ENCODE measurements around the gene CENPA.
"Not testable (repeated sequence)": the region's sequence is repeated elsewhere in the genome, so short reads cannot be mapped to it uniquely, and the experiment has no call there.

CENPA gene

DNA sequence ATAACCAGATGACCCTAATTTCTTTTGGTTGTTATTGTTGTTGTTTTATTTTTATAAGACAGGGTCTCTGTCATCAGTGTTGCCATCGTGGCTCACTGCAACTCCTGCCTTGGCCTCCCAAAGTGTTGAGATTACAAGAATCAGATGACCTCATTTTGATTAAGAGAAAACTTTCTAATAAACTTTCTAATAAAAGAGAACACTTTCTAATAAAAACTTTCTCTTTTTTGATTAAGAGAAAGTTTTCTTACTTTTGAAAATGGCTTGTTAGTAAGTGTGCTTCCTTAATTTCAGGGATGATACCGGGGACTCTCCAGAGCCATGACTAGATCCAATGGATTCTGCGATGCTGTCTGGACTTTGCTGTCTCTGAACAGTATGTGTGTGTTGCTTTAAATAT, 7.7 kb downstream of the CENPA start:
- Mint-ChIP-seq H3K36me3 (ENCODE audit: low read depth) (peaks cover 56% of the 10 kb centered on the region), H3K27me3 (ENCODE audit: low read depth) (no peaks in the 10 kb centered on the region), H3K4me1 (ENCODE audit: low read depth) (peaks cover 14% of the 10 kb centered on the region), H3K9me3 (peaks cover 6% of the 10 kb centered on the region), H3K27ac (no peak overlapping the region), H3K4me3 (no peak overlapping the region)

- H3K27ac Mint-ChIP-seq; H3K9me3 Mint-ChIP-seq; H3K4me1 Mint-ChIP-seq (ENCODE audit: low read depth); H3K4me3 Mint-ChIP-seq; H3K27me3 Mint-ChIP-seq (ENCODE audit: low read depth): not testable (repeated sequence)
- H3K36me3 Mint-ChIP-seq (ENCODE audit: low read depth): peaks cover 46% of the 10 kb centered on the region
These were observed 9.3 kb downstream of the CENPA start for GRCh38 chr2:26795135-26795534.

- no peaks in the 10 kb centered on the region for H3K9me3 Mint-ChIP-seq
- H3K4me3 Mint-ChIP-seq: no peak overlapping the region
- no peaks in the 10 kb centered on the region for H3K27me3 Mint-ChIP-seq (ENCODE audit: low read depth)
- peaks cover 23% of the 10 kb centered on the region for H3K36me3 Mint-ChIP-seq (ENCODE audit: low read depth)
- no peak overlapping the region for H3K27ac Mint-ChIP-seq
- H3K4me1 Mint-ChIP-seq (ENCODE audit: low read depth): no peaks in the 10 kb centered on the region
These were observed 15.5 kb downstream of the CENPA start for GRCh38 chr2:26801328-26801727.

- no peak overlapping the region for H3K27ac Mint-ChIP-seq
These were observed 15.9 kb downstream of the CENPA start for GRCh38 chr2:26801796-26802195.

DNA sequence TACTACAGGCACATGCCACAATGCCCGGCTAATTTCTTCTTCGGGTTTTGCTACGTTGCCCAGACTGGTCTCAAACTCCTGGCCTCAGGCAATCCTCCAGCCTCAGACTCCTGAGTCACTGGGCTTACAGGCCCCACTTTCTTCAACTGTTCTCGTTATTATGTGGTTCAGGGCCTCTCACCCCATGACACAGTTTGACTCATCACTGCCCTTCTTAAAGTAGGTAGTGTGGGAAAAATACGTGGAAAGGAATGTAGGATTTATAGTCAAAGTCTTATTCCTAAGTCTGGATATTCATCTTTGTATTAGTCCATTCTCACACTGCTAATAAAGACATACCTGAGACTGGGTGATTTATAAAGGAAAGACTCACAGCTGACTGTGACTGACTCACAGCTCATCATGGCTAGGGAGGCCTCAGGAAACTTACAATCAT, 19.4 kb downstream of the CENPA start:
- H3K27ac Mint-ChIP-seq: no peak overlapping the region
- H3K9me3 Mint-ChIP-seq: no peaks in the 10 kb centered on the region
- H3K4me1 Mint-ChIP-seq (ENCODE audit: low read depth): peaks cover 4% of the 10 kb centered on the region
- H3K4me3 Mint-ChIP-seq: no peak overlapping the region
- H3K36me3 Mint-ChIP-seq (ENCODE audit: low read depth): peaks cover 7% of the 10 kb centered on the region
- no peaks in the 10 kb centered on the region for H3K27me3 Mint-ChIP-seq (ENCODE audit: low read depth)

More at GRCh38 chr2:26801796-26802195, 15.9 kb downstream of the CENPA start:
- no peak overlapping the region for H3K4me3 Mint-ChIP-seq
- no peaks in the 10 kb centered on the region for H3K9me3 Mint-ChIP-seq
- H3K36me3 Mint-ChIP-seq (ENCODE audit: low read depth): peaks cover 23% of the 10 kb centered on the region
- no peaks in the 10 kb centered on the region for H3K27me3 Mint-ChIP-seq (ENCODE audit: low read depth)
- no peaks in the 10 kb centered on the region for H3K4me1 Mint-ChIP-seq (ENCODE audit: low read depth)

DNA sequence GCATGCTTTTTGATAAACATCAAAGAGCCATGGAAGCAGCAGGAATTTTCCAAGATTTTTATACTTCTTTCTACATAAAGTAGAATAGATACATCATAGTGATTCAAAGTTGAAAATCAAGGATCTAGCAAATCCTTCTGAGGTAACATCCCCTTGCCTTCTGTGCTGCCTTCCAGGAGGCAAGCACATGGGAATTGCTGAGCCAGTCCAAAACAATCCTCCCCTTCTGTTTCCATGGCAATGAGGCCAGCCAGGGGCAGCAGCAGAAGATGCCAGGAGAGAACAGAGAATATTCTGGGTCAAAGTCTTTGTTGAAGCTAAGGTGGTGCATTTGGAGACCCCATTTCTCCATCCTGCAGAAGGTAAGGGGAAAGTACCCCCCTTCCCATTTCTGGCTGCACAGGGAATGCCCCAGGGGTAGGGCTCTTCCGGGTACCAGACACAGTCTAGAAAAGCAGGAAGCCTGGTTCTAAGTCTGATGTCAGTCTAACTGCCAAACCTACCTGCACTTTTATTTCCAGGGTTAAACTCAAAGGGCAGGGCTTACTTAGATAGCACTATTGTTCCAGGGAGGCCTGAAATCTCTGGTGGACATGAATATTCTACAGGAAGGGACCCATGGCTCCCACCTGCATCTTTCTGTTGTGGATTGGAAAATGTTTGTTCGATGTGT, 22.1 kb downstream of the CENPA start:
- Mint-ChIP-seq H3K27ac (no peak overlapping the region), H3K4me3 (no peak overlapping the region), H3K27me3 (ENCODE audit: low read depth) (peaks cover 5% of the 10 kb centered on the region), H3K4me1 (ENCODE audit: low read depth) (peaks cover 5% of the 10 kb centered on the region), H3K9me3 (no peaks in the 10 kb centered on the region), H3K36me3 (ENCODE audit: low read depth) (no peaks in the 10 kb centered on the region)

- H3K9me3 Mint-ChIP-seq: no peaks in the 10 kb centered on the region
- peaks cover 5% of the 10 kb centered on the region for H3K27me3 Mint-ChIP-seq (ENCODE audit: low read depth)
- H3K4me1 Mint-ChIP-seq (ENCODE audit: low read depth): peaks cover 5% of the 10 kb centered on the region
- no peak overlapping the region for H3K27ac Mint-ChIP-seq
- H3K36me3 Mint-ChIP-seq (ENCODE audit: low read depth): no peaks in the 10 kb centered on the region
- no peak overlapping the region for H3K4me3 Mint-ChIP-seq
These were observed 23.4 kb downstream of the CENPA start for GRCh38 chr2:26809211-26809610.

DNA sequence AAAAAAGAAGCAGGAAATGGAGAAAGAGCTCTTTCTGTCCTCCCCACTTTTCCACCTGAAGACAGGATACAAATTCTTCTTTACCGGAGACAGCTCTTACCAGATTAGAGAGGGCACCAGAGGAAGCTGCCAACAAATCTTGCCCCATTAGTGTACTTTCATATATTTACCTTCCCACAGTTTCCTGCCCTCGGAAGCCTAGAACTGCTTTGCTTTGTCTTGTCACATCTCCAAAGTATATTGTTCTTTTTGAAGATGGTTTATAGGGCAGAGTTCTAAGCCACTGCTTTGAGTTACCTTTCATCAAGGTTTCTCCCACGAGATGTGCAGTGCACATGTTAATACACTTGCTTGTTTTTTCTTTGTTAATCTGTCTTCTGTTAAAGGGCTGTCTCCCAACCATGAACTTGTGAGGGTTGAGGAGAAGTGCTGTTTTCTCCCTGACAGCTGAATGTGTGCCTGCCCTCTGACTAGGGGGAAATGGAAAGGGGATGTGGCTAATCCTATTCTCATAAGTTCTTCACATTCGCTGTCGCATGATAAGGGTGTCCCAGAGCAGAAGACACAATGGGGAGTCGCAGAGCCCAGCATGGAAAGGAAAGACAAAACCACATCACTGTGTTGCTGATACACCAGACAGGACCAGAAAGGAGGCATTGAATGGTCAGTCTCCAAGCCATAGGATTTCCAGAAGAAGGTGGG, 24.2 kb downstream of the CENPA start:
- Mint-ChIP-seq H3K9me3 (no peaks in the 10 kb centered on the region), H3K27me3 (ENCODE audit: low read depth) (peaks cover 5% of the 10 kb centered on the region), H3K4me3 (no peak overlapping the region), H3K36me3 (ENCODE audit: low read depth) (no peaks in the 10 kb centered on the region), H3K27ac (no peak overlapping the region), H3K4me1 (ENCODE audit: low read depth) (peaks cover 5% of the 10 kb centered on the region)

DNA sequence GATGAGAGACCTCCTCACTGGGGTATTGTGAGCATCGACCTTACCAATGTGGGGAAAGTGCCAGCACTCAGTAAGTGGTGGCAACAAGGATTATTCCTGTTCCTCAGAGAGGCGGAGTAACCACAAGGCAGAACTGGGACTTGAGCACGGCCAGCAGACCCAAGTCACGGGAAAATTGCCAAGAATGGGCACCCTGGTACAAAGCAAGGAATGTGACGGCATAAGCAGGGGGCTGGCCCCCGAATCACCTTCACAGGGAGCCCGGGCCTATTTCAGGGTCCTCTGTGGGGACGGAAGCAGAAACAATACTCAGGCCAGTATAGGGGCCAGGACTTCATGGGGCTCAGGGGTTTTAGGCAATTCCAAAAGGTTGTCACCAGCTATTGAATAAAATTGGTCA, 25.4 kb downstream of the CENPA start:
- H3K4me1 Mint-ChIP-seq (ENCODE audit: low read depth): peaks cover 5% of the 10 kb centered on the region
- H3K36me3 Mint-ChIP-seq (ENCODE audit: low read depth): no peaks in the 10 kb centered on the region
- no peak overlapping the region for H3K4me3 Mint-ChIP-seq
- H3K9me3 Mint-ChIP-seq: no peaks in the 10 kb centered on the region
- no peak overlapping the region for H3K27ac Mint-ChIP-seq
- H3K27me3 Mint-ChIP-seq (ENCODE audit: low read depth): peaks cover 8% of the 10 kb centered on the region

DNA sequence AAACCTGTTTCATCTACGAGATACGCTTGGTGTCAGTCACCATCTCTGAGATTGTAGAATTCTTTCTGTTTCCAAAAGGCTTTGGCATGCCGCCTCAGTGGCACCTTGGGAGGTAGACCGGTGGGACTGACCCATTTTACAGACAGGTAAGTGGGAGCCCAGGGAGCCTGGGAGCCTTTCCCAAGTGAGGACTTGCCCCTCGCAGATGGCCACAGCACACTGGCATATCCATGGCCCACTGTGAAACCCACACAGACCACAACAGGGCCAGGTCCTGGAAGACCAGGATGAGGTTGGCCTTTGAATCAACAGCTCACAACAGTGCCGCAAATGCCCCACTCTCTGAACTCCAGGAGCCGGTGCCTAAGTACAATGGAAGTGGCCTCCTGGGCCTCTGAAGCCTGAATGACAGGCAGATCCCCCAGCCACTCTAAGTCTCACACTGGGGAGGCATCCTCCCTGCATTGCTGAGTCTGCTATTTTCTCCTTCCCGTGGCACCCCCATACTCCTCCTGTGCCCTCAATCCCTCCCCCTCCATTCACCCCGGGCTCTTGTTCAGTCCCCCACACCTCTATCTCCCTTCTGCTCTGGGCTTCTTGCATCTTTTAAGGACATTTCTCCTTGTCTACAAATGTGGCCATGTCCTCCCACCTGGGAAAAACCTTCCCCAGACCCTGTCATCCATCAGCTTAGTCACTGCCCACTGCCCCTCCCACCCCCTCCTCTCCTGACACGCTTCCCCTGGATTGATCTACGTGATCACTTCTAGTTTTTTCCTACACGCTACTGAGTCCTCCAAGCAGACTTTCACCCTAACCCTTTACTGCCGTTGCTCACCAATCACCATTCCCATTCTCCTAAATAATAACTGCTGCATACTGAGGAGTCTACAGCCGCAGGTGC, 26.2 kb downstream of the CENPA start:
- Mint-ChIP-seq H3K27me3 (ENCODE audit: low read depth) (peaks cover 8% of the 10 kb centered on the region), H3K27ac (no peak overlapping the region)

DNA sequence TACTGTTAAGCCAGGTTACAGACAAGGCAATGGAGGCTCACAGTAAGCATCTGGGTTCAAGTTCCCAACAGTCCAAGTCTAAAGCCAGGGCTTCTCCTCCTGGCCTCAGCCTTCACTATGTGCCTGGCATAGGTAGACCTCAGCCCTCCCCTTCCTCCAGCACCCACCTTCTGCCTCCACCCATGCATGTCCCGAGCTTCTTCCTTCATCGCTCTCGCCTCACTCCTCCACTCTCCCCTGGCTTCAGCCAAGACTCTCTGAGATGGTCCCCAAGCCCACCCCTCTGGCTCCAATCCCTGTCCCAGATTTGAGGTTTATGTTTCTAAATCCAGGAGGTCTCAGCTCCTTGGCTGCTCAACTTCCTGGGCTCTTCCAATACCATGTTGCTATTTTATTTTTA, 26.9 kb downstream of the CENPA start:
- Mint-ChIP-seq H3K27ac (no peak overlapping the region), H3K36me3 (ENCODE audit: low read depth) (no peaks in the 10 kb centered on the region), H3K9me3 (no peaks in the 10 kb centered on the region), H3K27me3 (ENCODE audit: low read depth) (peaks cover 9% of the 10 kb centered on the region), H3K4me3 (no peak overlapping the region), H3K4me1 (ENCODE audit: low read depth) (peaks cover 5% of the 10 kb centered on the region)

More for the DNA sequence above, 26.2 kb downstream of the CENPA start:
- no peaks in the 10 kb centered on the region for H3K36me3 Mint-ChIP-seq (ENCODE audit: low read depth)
- peaks cover 5% of the 10 kb centered on the region for H3K4me1 Mint-ChIP-seq (ENCODE audit: low read depth)
- H3K9me3 Mint-ChIP-seq: no peaks in the 10 kb centered on the region
- no peak overlapping the region for H3K4me3 Mint-ChIP-seq

DNA sequence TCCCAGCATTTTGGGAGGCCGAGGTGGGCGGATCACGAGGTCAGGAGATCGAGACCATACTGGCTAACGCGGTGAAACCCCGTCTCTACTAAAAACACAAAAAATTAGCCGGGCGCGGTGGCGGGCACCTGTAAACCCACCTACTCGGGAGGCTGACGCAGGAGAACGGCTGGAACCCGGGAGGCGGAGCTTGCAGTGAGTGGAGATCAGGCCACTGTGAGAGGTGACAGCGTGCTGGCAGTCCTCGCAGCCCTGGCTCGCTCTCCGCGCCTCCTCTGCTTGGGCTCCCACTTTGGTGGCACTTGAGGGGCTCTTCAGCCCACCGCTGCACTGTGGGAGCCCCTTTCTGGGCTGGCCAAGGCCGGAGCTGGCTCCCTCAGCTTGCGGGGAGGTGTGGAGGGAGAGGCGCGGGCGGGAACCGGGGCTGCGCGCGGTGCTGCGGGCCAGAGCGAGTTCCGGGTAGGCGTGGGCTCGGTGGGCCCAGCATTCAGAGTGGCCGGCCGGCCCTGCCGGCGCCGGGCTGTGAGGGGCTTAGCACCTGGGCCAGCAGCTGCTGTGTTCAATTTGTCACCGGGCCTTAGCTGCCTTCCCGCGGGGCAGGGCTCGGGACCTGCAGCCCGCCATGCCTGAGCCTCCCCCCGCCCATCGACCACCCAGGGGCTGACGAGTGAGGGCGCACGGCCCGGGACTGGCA, 28.4 kb downstream of the CENPA start:
- not testable (repeated sequence) for H3K36me3 Mint-ChIP-seq (ENCODE audit: low read depth); H3K27ac Mint-ChIP-seq; H3K9me3 Mint-ChIP-seq; H3K4me3 Mint-ChIP-seq; H3K4me1 Mint-ChIP-seq (ENCODE audit: low read depth)
- peaks cover 13% of the 10 kb centered on the region for H3K27me3 Mint-ChIP-seq (ENCODE audit: low read depth)

DNA sequence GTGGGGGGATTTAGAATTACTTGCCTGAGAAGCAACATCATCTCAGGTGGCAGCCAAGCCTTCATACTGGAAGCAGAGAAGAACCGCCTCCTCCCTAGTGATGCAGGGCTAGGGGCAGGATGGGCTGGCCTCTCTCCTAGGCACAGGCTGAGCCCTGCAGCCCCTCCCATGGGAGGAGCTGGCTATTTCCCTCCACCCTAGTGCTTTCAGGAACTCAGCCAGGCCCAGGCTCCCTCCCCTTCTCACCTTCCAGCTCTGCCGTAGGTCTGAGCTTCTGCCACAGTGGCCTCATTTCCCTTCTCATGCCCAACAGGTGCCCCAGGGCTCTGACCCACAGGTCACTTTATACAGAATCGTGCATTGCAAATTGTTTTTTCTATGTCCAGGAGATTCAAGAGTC, 31.0 kb downstream of the CENPA start:
- H3K9me3 Mint-ChIP-seq: no peaks in the 10 kb centered on the region
- no peak overlapping the region for H3K27ac Mint-ChIP-seq
- no peaks in the 10 kb centered on the region for H3K36me3 Mint-ChIP-seq (ENCODE audit: low read depth)
- H3K27me3 Mint-ChIP-seq (ENCODE audit: low read depth): peaks cover 13% of the 10 kb centered on the region
- H3K4me1 Mint-ChIP-seq (ENCODE audit: low read depth): no peaks in the 10 kb centered on the region
- no peak overlapping the region for H3K4me3 Mint-ChIP-seq

- Mint-ChIP-seq H3K9me3 (no peaks in the 10 kb centered on the region), H3K4me1 (ENCODE audit: low read depth) (no peaks in the 10 kb centered on the region), H3K27me3 (ENCODE audit: low read depth) (peaks cover 8% of the 10 kb centered on the region)
These were observed 32.4 kb downstream of the CENPA start for GRCh38 chr2:26818255-26818654.

More at GRCh38 chr2:26818255-26818654, 32.4 kb downstream of the CENPA start:
- Mint-ChIP-seq H3K27ac (no peak overlapping the region), H3K36me3 (ENCODE audit: low read depth) (no peaks in the 10 kb centered on the region), H3K4me3 (no peak overlapping the region)
